A549 (cell line): ENCODE data around the gene CD151. TPM values are rescaled to one million over a fixed set of nuclear protein-coding genes. Genes with fewer than 3 reads are reported as not detected.
A peak's percentile ranks its signal among the peaks of the same experiment; 100 is the strongest.

ENCODE experiments used
- ATAC-seq, 2 experiments: fragments of 200-7000 bp in 1 of 2; fragments of >200 bp in 1 of 2; cut with Nextera tagmentation in 1 of 2; cut with Tn5 transposase in 1 of 2; 3 replicates each; pipeline versions ENCODE4 v1.8.0 to v1.9.1; 2018 to 2020; ENCODE audit warnings: mild to moderate bottlenecking in 1 of 2, moderate library complexity in 1 of 2
- CTCF ChIA-PET: fragments of 300-600 bp; sonication (Branson Sonifier 250); formaldehyde crosslinking; extraction: SDS; loops from one replicate; lab custom pipeline; 2021; ENCODE audit warnings: antibody characterized with exemption, inconsistent platforms; lab: Yijun Ruan, JAX
- POLR2A ChIA-PET: fragments of 350-600 bp; formaldehyde crosslinking; extraction: SDS; loops from one replicate; lab custom pipeline; 2021; ENCODE audit warnings: antibody characterized with exemption, inconsistent platforms; lab: Yijun Ruan, JAX
- DNase-seq, 2 experiments: peaks; one replicate each; pipeline versions ENCODE4 v3.0.0 to v3.0.0-alpha.2; 2011 to 2016; ENCODE audit warnings: low read depth in 1 of 2, low spot score in 1 of 2
- FAIRE-seq: peaks from 2 replicates; lab custom pipeline; 2011; peaks lifted over from hg19 to GRCh38; lab: Jason Lieb, UNC
- H3K27ac ChIP-seq, 2 experiments: fragments of >200 bp; sonication (Bioruptor Twin); formaldehyde crosslinking; 3 replicates each; pipeline ENCODE4 v1.5.1; 2016 to 2017
- H3K4me1 ChIP-seq: fragments of >200 bp; sonication (Bioruptor Twin); formaldehyde crosslinking; 3 replicates; pipeline ENCODE4 v1.6.1; 2016
- H3K4me2 ChIP-seq: fragments of >200 bp; sonication (Bioruptor Twin); formaldehyde crosslinking; 3 replicates; pipeline ENCODE4 v1.6.1; 2016
- H3K4me3 ChIP-seq: fragments of >200 bp; sonication (Bioruptor Twin); formaldehyde crosslinking; 3 replicates; pipeline ENCODE4 v1.5.1; 2016
- H3K9me3 ChIP-seq: fragments of >200 bp; sonication (Bioruptor Twin); formaldehyde crosslinking; 3 replicates; pipeline ENCODE4 v1.6.1; 2016
- CBX2 ChIP-seq: fragments of 200-600 bp; sonication (generic); IDR thresholded peaks from 2 replicates; pipeline ENCODE4 v1.6.1; 2016; ENCODE audit warnings: low read depth, mild to moderate bottlenecking, borderline replicate concordance
- CBX8 ChIP-seq: fragments of 200-600 bp; sonication (generic); IDR thresholded peaks from 2 replicates; pipeline ENCODE4 v1.6.1; 2016
- CHD2 ChIP-seq: fragments of 150-350 bp; IDR thresholded peaks from 2 replicates; pipeline ENCODE4 v1.6.1; 2014; ENCODE audit warnings: low read length; ENCODE audit not compliant: partially characterized antibody
- EHMT2 ChIP-seq: fragments of 200-600 bp; sonication (generic); IDR thresholded peaks from 2 replicates; pipeline ENCODE4 v1.6.1; 2016; ENCODE audit warnings: antibody characterized with exemption, low read depth, mild to moderate bottlenecking, moderate library complexity
- ESRRA ChIP-seq: fragments of 150-350 bp; IDR thresholded peaks from 2 replicates; pipeline ENCODE4 v1.6.1; 2014; ENCODE audit warnings: mild to moderate bottlenecking, low read length, borderline replicate concordance
- FOSB ChIP-seq: fragments of 250-450 bp; sonication (Bioruptor Pico); IDR thresholded peaks from 2 replicates; pipeline ENCODE4 v1.5.0; 2020; ENCODE audit warnings: mild to moderate bottlenecking, moderate library complexity
- GATA3 ChIP-seq: IDR thresholded peaks from 2 replicates; pipeline ENCODE4 v1.6.1; 2012; ENCODE audit warnings: borderline replicate concordance
- HEYL ChIP-seq: fragments of 250-450 bp; sonication (Bioruptor Pico); IDR thresholded peaks from 2 replicates; pipeline ENCODE4 v1.8.0; 2021; ENCODE audit warnings: mild to moderate bottlenecking, moderate library complexity
- HOXA7 ChIP-seq: fragments of 250-450 bp; sonication (Bioruptor Pico); IDR thresholded peaks from 2 replicates; pipeline ENCODE4 v1.5.0; 2020; ENCODE audit warnings: mild to moderate bottlenecking, moderate library complexity
- JUNB ChIP-seq: fragments of >200 bp; sonication (Bioruptor Twin); formaldehyde crosslinking; IDR thresholded peaks from 2 replicates; pipeline ENCODE4 v1.6.1; 2016
- MAZ ChIP-seq: fragments of 150-350 bp; IDR thresholded peaks from 2 replicates; pipeline ENCODE4 v1.6.1; 2014; ENCODE audit warnings: antibody characterized with exemption, low read depth, low read length, borderline replicate concordance
- MYC ChIP-seq: IDR thresholded peaks from 2 replicates; pipeline ENCODE4 v1.6.1; 2012; ENCODE audit warnings: mild to moderate bottlenecking, inconsistent platforms, low read length, improper control_type of control experiment, borderline replicate concordance
- PHF8 ChIP-seq: fragments of 200-600 bp; sonication (generic); IDR thresholded peaks from 2 replicates; pipeline ENCODE4 v1.6.1; 2016; ENCODE audit warnings: low read depth, mild to moderate bottlenecking, antibody characterized with exemption, moderate library complexity, borderline replicate concordance
- POLR2A ChIP-seq: IDR thresholded peaks from 2 replicates; pipeline ENCODE4 v1.6.1; 2012; ENCODE audit warnings: mild to moderate bottlenecking, low read length
- POLR2AphosphoS2 ChIP-seq: conservative IDR thresholded peaks from 2 replicates; pipeline ENCODE4 v1.6.1; 2012; ENCODE audit warnings: low read length, improper control_type of control experiment, inconsistent platforms
- RARB ChIP-seq: fragments of 250-450 bp; sonication (Bioruptor Pico); IDR thresholded peaks from 2 replicates; pipeline ENCODE4 v1.8.0; 2021; ENCODE audit warnings: mild to moderate bottlenecking, moderate library complexity
- RNF2 ChIP-seq: fragments of 200-600 bp; sonication (generic); IDR thresholded peaks from 2 replicates; pipeline ENCODE4 v1.6.1; 2016; ENCODE audit warnings: low read depth, mild to moderate bottlenecking, antibody characterized with exemption, moderate library complexity, borderline replicate concordance
- ZSCAN20 ChIP-seq: fragments of 250-450 bp; sonication (Bioruptor Pico); IDR thresholded peaks from 2 replicates; pipeline ENCODE4 v1.8.0; 2022; ENCODE audit warnings: mild to moderate bottlenecking, moderate library complexity
- WGBS: methylation state at CpG from one replicate; pipeline ENCODE4 v1.1.6; 2017; ENCODE audit errors: missing lambda C conversion rate; 5-methylcytosine and 5-hydroxymethylcytosine counted together
- polyA plus RNA-seq, 4 experiments: library from polyadenylated mRNA; depleted of rRNA in 3 of 4; stranded (reverse); fragments of >200 nt; fragmentation: RNase III in 1 of 4; extraction: RNeasy Plus Mini Kit Qiagen cat#74134 plus additional on column Dnase treatment in 1 of 4; gene quantifications; 2 replicates in 3 of 4; 3 replicates in 1 of 4; pipeline ENCODE4 v1.2.3, GENCODE V29; 2011 to 2017
- TF ChIP-seq, protein P1 (sequence below): fragments of 250-450 bp; sonication (Bioruptor Pico); IDR thresholded peaks from 2 replicates; pipeline ENCODE4 v1.5.0; 2020; ENCODE audit warnings: low read depth, mild to moderate bottlenecking, moderate library complexity
- TF ChIP-seq, protein P2 (sequence below): IDR thresholded peaks from 2 replicates; pipeline ENCODE4 v1.6.1; 2012; ENCODE audit warnings: low read depth, borderline replicate concordance
- TF ChIP-seq, protein P3 (sequence below): IDR thresholded peaks from 2 replicates; pipeline ENCODE4 v1.6.1; 2012
- TF ChIP-seq, protein P4 (sequence below): fragments of >200 bp; sonication (Bioruptor Twin); formaldehyde crosslinking; IDR thresholded peaks from 3 replicates; pipeline ENCODE4 v1.6.1; 2016
- TF ChIP-seq, protein P5 (sequence below): fragments of >200 bp; sonication (Bioruptor Twin); formaldehyde crosslinking; IDR thresholded peaks from 3 replicates; pipeline ENCODE4 v1.5.1; 2016
- TF ChIP-seq, protein P6 (sequence below): IDR thresholded peaks from 2 replicates; pipeline ENCODE4 v1.6.1; 2012

Gene CD151
- polyA plus RNA-seq, 2 of the 4 experiments (the other 2 are of a cell fraction), result 409 to 701 TPM

DNA sequence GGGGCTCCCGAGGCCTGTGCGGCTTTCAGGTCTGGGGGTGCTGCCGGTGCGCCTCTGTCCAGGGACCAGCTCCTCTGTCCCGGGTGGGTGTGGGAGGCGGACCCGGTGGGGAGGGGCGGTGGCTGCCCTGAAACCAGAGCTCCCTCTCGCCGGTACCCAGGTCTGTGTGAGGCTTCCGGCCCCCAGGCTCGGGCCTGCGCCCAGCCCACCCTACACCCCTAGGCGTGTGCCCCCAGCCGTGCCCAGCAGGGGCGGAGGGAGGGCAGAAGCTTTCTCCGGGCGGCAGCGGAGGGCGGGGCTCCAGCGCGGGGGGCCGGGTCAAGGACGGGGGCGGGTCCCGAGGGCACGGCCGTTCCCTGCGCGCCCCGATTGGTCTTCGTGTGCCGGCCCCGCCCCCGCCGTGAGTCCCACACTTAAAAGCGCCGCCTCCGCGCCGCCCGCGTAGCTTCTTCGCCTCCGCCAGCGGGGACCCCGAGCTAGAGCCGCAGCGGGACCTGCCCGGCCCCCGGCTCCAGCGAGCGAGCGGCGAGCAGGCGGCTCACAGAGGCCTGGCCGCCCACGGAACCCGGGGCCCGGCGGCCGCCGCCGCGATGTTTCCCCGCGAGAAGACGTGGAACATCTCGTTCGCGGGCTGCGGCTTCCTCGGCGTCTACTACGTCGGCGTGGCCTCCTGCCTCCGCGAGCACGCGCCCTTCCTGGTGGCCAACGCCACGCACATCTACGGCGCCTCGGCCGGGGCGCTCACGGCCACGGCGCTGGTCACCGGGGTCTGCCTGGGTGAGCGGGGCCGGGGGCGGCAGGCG is 13.4 kb upstream of the CD151 start (continued):
- TF ChIP-seq, protein P1, sequence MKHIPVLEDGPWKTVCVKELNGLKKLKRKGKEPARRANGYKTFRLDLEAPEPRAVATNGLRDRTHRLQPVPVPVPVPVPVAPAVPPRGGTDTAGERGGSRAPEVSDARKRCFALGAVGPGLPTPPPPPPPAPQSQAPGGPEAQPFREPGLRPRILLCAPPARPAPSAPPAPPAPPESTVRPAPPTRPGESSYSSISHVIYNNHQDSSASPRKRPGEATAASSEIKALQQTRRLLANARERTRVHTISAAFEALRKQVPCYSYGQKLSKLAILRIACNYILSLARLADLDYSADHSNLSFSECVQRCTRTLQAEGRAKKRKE (CRISPR knock-in tag), result no peak
- TF ChIP-seq JUNB, result no peak
- no peak for TF ChIP-seq FOSB
- TF ChIP-seq MAZ, result no peak
- TF ChIP-seq, protein P2, sequence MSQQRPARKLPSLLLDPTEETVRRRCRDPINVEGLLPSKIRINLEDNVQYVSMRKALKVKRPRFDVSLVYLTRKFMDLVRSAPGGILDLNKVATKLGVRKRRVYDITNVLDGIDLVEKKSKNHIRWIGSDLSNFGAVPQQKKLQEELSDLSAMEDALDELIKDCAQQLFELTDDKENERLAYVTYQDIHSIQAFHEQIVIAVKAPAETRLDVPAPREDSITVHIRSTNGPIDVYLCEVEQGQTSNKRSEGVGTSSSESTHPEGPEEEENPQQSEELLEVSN, result 0 out of 2 replicates have a peak, but pooled peaks have one; percentile 35
- no peak for TF ChIP-seq ZSCAN20 (CRISPR knock-in tag)
- TF ChIP-seq, protein P3, sequence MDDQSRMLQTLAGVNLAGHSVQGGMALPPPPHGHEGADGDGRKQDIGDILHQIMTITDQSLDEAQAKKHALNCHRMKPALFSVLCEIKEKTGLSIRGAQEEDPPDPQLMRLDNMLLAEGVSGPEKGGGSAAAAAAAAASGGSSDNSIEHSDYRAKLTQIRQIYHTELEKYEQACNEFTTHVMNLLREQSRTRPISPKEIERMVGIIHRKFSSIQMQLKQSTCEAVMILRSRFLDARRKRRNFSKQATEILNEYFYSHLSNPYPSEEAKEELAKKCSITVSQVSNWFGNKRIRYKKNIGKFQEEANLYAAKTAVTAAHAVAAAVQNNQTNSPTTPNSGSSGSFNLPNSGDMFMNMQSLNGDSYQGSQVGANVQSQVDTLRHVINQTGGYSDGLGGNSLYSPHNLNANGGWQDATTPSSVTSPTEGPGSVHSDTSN, result peak; percentile 39; the same call in 1 of the 2 replicates
- TF ChIP-seq RNF2, result no peak
- TF ChIP-seq ESRRA, result no peak
- TF ChIP-seq CBX2, result no peak
- peak; percentile 27; the same call in 1 of the 2 replicates for TF ChIP-seq GATA3
- TF ChIP-seq, protein P4, sequence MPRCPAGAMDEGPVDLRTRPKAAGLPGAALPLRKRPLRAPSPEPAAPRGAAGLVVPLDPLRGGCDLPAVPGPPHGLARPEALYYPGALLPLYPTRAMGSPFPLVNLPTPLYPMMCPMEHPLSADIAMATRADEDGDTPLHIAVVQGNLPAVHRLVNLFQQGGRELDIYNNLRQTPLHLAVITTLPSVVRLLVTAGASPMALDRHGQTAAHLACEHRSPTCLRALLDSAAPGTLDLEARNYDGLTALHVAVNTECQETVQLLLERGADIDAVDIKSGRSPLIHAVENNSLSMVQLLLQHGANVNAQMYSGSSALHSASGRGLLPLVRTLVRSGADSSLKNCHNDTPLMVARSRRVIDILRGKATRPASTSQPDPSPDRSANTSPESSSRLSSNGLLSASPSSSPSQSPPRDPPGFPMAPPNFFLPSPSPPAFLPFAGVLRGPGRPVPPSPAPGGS, result peak; percentile 79
- TF ChIP-seq POLR2A, result peak; percentile 62
- TF ChIP-seq, protein P5, sequence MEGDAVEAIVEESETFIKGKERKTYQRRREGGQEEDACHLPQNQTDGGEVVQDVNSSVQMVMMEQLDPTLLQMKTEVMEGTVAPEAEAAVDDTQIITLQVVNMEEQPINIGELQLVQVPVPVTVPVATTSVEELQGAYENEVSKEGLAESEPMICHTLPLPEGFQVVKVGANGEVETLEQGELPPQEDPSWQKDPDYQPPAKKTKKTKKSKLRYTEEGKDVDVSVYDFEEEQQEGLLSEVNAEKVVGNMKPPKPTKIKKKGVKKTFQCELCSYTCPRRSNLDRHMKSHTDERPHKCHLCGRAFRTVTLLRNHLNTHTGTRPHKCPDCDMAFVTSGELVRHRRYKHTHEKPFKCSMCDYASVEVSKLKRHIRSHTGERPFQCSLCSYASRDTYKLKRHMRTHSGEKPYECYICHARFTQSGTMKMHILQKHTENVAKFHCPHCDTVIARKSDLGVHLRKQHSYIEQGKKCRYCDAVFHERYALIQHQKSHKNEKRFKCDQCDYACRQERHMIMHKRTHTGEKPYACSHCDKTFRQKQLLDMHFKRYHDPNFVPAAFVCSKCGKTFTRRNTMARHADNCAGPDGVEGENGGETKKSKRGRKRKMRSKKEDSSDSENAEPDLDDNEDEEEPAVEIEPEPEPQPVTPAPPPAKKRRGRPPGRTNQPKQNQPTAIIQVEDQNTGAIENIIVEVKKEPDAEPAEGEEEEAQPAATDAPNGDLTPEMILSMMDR, result no peak
- no peak for TF ChIP-seq HOXA7 (CRISPR knock-in tag)
- no peak for TF ChIP-seq POLR2AphosphoS2
- no peak for TF ChIP-seq EHMT2
- TF ChIP-seq CHD2, result no peak
- TF ChIP-seq HEYL (CRISPR knock-in tag), result no peak
- no peak for TF ChIP-seq CBX8
- TF ChIP-seq MYC, result 0 out of 2 replicates have a peak, but pooled peaks have one; percentile 36
- TF ChIP-seq, all 56 proteins: peak for 10

DNA sequence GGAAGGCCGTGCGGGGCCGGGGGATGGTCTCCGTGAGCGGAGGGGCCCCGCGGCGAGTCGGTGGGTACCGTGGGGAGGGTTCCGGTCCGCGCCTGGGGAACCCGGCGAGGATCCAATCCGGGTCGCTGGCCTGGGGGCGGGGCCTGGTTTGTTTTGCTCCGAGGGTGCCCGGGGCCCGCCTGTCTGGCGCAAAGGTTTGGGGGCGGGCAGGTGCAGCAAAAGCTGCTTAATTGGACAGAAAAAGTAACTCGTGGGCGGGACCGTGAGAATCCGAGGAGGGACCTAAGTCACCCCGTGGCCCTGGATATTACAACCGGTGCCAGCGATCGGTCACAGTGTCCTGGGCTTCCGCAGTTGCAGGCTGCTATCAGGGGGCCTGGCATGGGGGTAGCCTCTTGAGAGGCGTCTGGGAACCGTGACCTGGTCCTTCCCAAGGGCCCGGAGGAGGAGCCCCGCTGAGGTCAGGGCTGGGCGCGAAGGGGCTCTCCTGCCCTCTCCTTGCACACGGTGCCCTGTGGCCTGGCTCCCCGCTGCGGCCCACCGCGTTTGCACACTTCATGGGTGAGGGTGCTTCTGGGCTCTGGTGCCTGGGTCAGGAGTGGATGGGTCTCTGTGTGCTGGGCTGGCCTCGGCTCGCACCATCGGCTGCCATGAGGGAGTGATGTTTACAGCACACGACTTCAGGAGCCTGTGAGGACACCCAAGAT is 12.7 kb upstream of the CD151 start:
- FAIRE-seq (no peak), DNase-seq (peak; percentile 77 to 92), ATAC-seq (peak; percentile 36 to 64)
- Histone ChIP-seq H3K9me3 (no peaks in the 10 kb centered on the region), H3K4me1 (peaks cover 40% of the 10 kb centered on the region), H3K4me3 (peak overlapping the region; percentile 99), H3K4me2 (peak overlapping the region; percentile 97), H3K27ac (peak overlapping the region; percentile 87 to 90)
- WGBS, result 8% methylated on average over 31 of the region's 47 CpGs
- ChIA-PET CTCF (interaction anchor here (0.7 to 1.7 kb wide), 3 partner anchors 8 to 20 kb away, joined by 3 read pairs; no protein-coding TSS in a partner anchor), POLR2A (interaction anchor here (0.6 to 3.1 kb wide), 11 partner anchors 9 to 43 kb away, joined by 3 to 52 read pairs (median 9); partner anchors contain the start of genes CD151, CRACR2B, RPLP2 and TSPAN4)
- TF ChIP-seq, protein P6, sequence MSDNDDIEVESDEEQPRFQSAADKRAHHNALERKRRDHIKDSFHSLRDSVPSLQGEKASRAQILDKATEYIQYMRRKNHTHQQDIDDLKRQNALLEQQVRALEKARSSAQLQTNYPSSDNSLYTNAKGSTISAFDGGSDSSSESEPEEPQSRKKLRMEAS, result peak; percentile 39
- TF ChIP-seq HOXA7 (CRISPR knock-in tag) (no peak), POLR2A (0 out of 2 replicates have a peak, but pooled peaks have one; percentile 13), CBX2 (no peak), RARB (CRISPR knock-in tag) (no peak), ZSCAN20 (CRISPR knock-in tag) (no peak), CHD2 (no peak), PHF8 (no peak)
- TF ChIP-seq, protein P3, result 0 out of 2 replicates have a peak, but pooled peaks have one; percentile 51
- TF ChIP-seq, protein P1 (CRISPR knock-in tag), result no peak
